CD4-positive, alpha-beta T cell treated with Interleukin-21 for 1 hour (primary cell): ENCODE data around the gene GPR155.
A peak's percentile ranks its signal among the peaks of the same experiment; 100 is the strongest.
"Not testable (repeated sequence)": the region's sequence is repeated elsewhere in the genome, so short reads cannot be mapped to it uniquely, and the experiment has no call there.

Experiments used
- DNase-seq: peaks from one replicate; pipeline ENCODE4 v3.0.0-alpha.2; 2020

GPR155 gene

GRCh38 chr2:174438146-174438886 lies 48.5 kb downstream of the GPR155 start:
- no peak for DNase-seq

DNA sequence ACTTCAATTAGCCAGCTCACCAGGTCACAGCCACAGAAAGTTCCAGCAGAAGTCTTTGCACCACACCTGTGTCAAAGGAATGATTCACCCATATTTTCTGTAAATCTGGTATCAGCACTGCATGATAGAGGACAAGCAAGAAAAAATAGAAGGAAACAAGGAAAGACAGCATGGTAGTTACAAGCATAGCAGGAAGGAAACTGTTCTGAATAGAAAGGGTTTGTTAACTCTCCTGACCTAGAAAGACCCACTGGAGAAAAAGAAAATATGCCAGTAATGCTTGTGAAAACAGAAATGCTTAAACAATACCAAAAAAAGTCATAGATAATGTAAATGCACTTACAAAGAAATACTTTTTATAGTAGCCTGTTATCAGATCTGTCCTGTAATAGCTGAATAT lies 50.5 kb downstream of the GPR155 start:
- DNase-seq = no peak

GRCh38 chr2:174431902-174432301 lies 54.9 kb downstream of the GPR155 start:
- no peak for DNase-seq

DNA sequence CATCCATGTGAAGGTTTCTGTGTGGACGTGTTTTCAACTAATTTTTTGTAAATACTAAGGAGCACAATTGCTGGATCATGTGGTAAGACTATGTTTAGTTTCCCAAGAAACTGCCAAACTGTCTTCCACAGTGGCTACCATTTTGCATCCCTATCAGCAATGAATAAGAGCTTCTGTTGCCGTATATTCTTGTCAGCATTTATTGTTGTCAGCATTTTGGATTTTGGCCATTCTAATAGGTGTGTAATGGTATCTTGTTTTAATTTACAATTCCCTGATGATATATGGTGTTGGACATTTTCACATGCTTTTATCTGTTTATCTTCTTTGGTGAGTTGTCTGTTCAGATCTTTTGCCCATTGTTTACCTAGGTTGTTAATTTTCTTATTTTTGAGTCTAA lies 56.8 kb downstream of the GPR155 start:
- no peak for DNase-seq

DNA sequence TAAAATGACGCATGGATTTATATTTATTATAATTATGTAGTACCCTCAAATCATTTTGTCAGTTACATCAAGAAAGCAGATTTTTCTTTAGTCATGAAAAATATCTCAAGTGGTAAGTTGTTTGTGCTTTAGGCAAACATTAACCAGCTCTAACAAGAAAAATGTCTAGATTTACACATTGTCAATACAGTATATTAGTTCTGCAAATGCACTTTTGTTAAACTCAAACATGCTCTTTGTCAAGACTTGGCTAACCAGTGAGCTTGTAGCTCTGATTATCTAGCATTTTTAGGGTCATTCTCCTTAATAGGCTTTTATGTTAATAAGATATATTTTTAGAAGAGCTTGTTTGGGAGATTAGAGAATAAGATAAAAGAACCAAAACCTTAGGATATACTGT lies 58.6 kb downstream of the GPR155 start:
- no peak for DNase-seq

- no peak for DNase-seq
Measured at GRCh38 chr2:174412256-174412655, 74.6 kb downstream of the GPR155 start.

DNA sequence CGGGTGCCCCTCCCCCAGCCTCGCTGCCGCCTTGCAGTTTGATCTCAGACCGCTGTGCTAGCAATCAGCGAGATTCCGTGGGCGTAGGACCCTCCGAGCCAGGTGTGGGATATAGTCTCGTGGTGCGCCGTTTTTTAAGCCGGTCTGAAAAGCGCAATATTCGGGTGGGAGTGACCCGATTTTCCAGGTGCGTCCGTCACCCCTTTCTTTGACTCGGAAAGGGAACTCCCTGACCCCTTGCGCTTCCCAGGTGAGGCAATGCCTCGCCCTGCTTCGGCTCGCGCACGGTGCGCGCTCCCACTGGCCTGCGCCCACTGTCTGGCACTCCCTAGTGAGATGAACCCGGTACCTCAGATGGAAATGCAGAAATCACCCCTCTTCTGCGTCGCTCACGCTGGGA lies 76.8 kb downstream of the GPR155 start:
- not testable (repeated sequence) for DNase-seq

DNA sequence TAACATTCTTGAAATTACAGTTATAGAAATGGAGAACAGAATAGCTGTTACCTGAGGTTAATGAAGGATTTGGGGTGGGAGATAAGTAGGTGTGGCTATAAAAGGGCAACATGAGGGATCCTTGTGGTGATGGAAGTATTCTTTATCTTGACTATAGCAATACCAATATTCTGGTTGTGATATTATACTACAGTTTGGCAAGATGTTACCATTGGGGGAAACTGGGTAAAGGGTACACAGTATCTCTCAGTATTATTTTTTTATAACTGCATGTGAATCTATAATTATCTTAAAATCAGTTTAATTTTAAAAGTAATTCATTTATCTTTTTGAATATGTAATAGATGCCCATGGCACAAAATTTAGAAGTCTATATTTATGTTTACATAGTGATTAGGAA lies 83.2 kb downstream of the GPR155 start:
- no peak for DNase-seq

DNA sequence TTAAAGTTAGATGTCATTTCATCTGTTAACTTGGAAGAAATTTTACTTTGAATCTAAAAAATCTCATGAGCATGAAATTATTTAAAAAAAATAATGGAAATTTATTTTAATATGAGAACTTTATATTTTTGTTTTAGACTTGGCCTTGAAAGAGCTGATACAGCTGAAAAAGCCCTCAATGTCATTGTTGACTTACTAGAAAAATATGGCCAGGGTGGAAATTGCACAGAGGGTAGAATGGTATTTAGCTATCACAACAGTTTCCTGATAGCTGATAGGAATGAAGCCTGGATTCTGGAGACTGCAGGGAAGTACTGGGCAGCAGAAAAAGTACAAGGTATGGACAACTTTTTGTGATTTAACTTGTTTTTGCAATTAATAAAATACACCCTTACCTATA lies 86.0 kb downstream of the GPR155 start:
- no peak for DNase-seq

GRCh38 chr2:174399171-174399570 lies 87.7 kb downstream of the GPR155 start:
- no peak for DNase-seq

- DNase-seq = no peak
Measured at GRCh38 chr2:174397773-174398172, 89.1 kb downstream of the GPR155 start.

GRCh38 chr2:174395969-174396630 lies 90.7 kb downstream of the GPR155 start:
- no peak for DNase-seq

- peak; percentile 89 for DNase-seq
Measured at GRCh38 chr2:174395284-174395968, 91.4 kb downstream of the GPR155 start, which contains the start of gene SCRN3. SCRN3 (plus strand) TSS chr2:174395730; CDS start chr2:174398284, 2,554 bp downstream.

DNA sequence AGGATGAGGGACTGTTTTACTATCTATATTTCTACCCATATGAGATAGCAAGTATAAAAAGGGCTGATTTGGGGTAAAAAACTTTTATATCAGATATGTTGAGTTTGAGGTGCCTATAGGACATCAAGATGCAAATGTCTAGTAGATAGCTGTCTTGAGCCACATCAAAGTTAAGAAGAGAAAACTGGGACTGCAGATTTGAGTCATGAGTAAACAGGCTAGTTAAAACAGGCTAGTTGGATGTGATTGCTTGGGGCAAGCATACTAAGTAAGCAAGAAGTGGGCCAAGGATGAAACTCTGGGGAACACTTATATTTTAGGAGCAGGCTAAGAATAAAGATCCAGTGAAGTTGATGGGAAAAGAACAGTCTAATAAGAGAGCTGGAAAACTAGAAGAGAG lies 94.1 kb downstream of the GPR155 start:
- no peak for DNase-seq

DNA sequence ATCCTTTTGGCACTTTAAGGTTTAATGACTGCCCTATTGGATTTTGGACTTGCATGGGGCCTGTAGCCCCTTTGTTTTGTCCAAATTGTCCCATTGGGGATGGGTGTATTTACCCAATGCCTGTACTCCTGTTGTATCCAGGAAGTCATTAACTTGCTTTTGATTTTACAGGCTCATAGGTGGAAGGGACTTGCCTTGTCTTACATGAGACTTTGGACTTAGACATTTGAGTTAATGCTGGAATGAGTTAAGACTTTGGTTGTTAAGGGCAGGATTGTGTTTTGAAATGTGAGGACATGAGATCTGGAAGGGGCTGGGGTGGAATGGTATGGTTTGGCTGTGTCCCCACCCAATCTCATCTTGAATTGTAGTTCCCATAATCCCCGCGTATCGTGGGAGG lies 96.5 kb downstream of the GPR155 start:
- DNase-seq = not testable (repeated sequence)

DNA sequence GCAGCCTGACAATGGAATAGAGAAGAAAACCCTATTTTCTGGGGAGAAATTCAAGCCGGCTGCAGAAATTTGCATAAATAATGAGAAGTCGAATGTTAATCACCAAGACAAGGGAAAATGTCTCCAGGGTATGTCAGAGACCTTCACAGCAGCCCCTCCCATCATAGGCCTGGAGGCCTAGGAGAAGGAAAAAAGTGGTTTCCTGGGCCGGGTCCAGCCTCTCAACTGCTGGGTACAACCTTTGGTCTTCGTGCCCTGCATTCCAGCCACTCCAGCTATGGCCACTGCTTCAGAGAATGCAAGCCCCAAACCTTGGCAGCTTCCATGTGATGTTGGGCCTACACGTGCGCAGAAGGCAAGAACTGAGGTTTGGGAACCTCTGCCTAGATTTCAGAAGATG lies 97.3 kb downstream of the GPR155 start:
- no peak for DNase-seq

- not testable (repeated sequence) for DNase-seq
Measured at GRCh38 chr2:174388706-174389105, 98.1 kb downstream of the GPR155 start.

DNA sequence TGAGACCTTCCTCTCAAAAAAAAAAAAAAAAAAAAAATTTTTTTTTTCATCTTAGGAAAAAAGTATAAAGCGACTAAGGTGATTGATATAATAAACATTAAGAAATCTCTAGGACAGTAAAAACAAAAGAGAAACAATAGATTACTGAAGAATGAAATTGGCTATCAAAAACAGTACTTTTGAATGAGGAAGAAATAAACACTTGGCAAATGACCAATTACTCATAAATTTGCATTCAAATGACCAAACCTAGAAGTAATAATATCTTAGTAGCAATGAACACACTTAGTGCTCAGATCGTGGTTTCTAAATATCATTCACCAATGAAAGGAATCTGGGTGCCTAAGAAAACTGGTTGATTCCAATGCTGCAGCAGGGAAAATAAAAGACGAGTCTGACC lies 101.6 kb downstream of the GPR155 start:
- DNase-seq = no peak

DNA sequence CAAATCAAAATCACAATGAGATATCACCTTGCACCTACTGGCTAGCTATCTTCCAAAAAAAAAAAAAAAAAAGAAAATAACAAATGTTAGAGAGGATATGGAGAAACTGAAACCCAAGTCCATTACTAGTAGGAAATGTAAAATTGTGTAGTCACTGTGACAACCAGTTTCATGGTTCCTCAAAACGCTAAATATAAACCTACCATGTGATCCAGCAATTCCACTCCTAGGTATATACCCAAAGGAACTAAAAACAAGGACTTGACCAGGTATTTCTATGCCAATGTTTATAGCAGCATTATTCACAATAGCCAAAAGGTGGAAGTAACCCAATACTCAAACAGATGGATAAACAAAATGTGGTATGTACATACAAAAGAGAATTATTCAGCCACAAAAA lies 103.0 kb downstream of the GPR155 start:
- no peak for DNase-seq
